ENCODE data around the gene TRAK1.

TRAK1 gene

DNA sequence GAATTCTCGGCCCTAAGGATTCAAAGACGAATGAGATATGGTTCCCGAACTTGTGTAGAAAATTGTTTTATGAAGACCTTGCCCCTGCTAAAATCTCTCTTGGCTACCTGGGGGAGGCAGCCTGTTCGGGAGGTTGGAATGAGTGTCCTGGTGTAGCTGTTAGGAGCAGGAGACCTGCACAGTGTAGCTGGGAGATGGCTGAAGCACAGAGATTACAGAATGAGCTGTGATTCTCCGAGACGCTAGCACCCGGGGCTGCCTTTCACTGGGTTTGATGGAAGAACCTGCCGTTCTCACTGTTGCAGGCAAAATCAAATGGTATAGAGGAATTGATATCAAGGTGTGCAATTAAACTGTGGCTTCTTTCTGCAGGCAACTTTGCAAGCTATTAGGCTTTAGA lies 68.0 kb downstream of the TRAK1 start:
- TF ChIP-seq, protein P1, sequence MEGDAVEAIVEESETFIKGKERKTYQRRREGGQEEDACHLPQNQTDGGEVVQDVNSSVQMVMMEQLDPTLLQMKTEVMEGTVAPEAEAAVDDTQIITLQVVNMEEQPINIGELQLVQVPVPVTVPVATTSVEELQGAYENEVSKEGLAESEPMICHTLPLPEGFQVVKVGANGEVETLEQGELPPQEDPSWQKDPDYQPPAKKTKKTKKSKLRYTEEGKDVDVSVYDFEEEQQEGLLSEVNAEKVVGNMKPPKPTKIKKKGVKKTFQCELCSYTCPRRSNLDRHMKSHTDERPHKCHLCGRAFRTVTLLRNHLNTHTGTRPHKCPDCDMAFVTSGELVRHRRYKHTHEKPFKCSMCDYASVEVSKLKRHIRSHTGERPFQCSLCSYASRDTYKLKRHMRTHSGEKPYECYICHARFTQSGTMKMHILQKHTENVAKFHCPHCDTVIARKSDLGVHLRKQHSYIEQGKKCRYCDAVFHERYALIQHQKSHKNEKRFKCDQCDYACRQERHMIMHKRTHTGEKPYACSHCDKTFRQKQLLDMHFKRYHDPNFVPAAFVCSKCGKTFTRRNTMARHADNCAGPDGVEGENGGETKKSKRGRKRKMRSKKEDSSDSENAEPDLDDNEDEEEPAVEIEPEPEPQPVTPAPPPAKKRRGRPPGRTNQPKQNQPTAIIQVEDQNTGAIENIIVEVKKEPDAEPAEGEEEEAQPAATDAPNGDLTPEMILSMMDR (IDR thresholded peaks at IDR 0.05; ENCODE audit: low read depth, low read length, missing control alignments) = no peak
- no peak for DNase-seq (ENCODE audit: low read depth)
- no peak overlapping the region for H3K4me3 ChIP-seq (ENCODE audit: low read depth, low read length)
- in situ Hi-C loops (cut with HindIII; ENCODE audit: low sequenced_read_pairs) = no loop called here

DNA sequence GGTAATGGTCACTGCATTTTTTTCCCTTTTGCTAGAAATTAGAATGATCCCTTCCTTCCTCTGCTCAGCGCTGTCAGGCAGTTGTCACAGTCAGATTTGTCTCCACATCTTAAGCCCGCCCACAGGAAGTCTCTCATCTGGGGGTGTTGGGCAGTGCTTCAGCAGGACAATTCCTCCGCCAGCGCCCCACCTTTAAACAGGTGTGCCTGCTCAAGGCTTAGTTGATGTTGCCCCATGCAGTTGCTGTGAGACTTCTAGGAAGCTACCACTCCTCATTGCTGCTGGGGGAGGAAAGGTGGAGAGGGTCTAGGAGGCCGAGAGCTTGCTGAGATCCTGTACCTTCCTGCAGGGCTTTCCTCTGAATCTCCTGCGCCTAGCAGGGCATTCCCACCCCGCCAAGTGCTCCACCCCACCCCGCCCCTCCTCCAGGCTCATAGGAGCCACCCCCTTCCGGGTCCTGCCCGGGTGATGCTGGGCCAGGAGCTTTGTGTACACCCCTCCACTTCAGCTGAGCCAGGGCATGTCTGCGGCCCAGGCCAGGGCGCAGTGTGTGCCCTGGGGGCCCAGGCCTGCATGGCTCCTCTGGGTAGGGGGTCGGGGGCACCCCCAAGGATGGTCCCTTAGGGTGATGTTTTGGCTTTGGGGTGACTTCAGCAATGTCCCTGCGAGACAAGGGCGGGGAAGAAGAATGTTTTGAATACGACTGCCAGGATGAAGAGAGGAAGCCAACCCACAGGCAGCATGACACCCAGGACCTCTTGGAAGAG lies 68.7 kb downstream of the TRAK1 start:
- H3K4me3 ChIP-seq (ENCODE audit: low read depth, low read length) = peak overlapping the region; percentile 6
- in situ Hi-C loops (cut with HindIII; ENCODE audit: low sequenced_read_pairs) = no loop called here
- DNase-seq (ENCODE audit: low read depth) = no peak
- TF ChIP-seq, protein P1 (IDR thresholded peaks at IDR 0.05; ENCODE audit: low read depth, low read length, missing control alignments) = no peak

DNA sequence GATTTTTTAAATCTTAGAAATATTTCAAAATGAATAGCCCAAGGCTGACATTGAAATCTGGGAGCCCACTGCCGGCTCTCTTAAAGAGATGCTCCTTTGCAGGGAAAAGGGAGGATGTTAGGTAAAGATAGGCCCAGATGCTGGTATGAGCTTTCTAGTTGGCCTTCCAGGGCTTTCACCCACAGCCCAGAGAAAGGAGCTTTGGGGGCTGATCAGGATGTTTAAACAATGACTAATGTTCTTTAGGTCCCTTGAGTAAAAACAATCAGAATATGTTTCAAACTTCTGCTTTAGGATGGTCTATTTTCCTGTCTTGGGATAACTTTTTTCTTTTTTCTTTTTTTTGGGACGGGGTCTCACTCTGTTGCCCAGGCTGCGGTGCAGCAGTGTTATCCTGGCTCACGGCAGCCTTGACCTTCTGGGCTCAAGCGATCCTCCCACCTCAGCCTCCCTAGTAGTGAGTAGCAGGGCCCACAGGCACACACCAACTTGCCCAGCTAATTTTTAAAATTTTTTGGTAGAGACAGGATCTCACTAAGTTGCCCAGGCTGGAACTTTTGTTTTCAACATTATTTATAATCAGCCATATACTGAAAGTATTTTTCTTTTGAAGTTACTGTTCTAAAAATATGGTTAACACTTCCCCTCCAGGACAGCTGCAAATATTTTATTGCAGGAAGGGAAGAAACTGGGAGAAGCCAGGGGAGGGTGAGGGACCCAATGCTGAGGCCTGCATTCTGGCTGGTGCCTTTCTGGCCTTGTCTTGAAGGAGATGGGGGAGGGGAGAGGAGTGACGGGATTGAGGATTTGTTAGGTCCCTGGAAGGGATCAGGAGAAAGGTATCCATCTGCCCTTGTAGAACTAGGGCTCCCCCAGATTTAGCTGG lies 70.1 kb downstream of the TRAK1 start:
- no peak overlapping the region for H3K4me3 ChIP-seq (ENCODE audit: low read depth, low read length)
- in situ Hi-C loops (cut with HindIII; ENCODE audit: low sequenced_read_pairs) = no loop called here
- TF ChIP-seq, protein P1 (IDR thresholded peaks at IDR 0.05; ENCODE audit: low read depth, low read length, missing control alignments) = no peak
- DNase-seq (ENCODE audit: low read depth) = no peak

DNA sequence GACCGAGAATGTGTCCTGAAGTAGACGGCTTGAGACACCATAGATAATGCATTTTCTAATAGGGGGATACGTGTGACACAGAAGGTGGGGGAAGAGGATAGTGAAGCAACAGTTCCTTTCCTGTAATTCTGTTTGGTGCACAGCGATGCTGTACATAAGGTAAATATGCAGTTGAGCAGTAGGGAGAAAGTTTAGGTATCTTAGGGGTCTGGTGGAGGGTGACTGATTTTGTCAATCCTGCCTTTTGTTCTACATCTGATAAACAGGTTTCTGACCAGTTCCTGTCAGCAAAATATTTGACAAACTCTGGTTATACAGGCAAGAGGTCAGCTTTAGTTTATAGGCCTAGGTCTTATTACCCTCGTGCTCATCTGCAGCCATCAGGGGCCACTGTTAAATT lies 71.3 kb downstream of the TRAK1 start:
- no peak for DNase-seq (ENCODE audit: low read depth)
- no peak overlapping the region for H3K4me3 ChIP-seq (ENCODE audit: low read depth, low read length)
- TF ChIP-seq, protein P1 (IDR thresholded peaks at IDR 0.05; ENCODE audit: low read depth, low read length, missing control alignments) = no peak
- in situ Hi-C loops (cut with HindIII; ENCODE audit: low sequenced_read_pairs) = no loop called here

DNA sequence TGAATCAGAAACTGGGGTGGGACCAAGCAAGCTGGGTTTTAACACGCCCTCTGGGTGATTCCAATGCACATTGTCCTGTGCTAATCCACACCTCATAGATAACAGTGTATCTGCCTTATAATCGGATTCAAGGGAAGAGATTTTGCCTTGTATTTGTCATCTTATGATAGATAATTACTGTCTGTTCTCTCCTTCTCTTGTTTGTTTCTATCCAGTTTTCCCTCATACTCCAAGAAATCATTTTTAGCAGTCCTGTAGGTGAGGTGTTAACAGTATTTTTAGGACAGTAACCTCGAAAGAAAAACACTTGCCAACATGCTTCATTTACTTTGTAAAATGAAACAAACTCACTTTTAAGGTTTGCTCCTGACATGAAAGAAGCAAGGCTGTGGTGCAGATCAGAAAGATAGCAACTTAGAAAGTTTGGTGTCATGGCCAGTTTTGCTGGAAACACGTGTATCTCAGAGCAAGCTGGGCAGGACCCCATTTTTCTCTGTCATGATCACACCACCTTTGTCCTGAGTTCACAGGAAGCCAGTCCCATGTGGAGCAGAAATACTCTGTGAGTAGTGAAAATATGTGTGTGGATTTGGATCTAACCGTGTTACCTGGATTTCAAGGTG lies 72.6 kb downstream of the TRAK1 start:
- in situ Hi-C loops (cut with HindIII; ENCODE audit: low sequenced_read_pairs) = no loop called here
- no peak for DNase-seq (ENCODE audit: low read depth)
- no peak overlapping the region for H3K4me3 ChIP-seq (ENCODE audit: low read depth, low read length)
- TF ChIP-seq, protein P1 (IDR thresholded peaks at IDR 0.05; ENCODE audit: low read depth, low read length, missing control alignments) = no peak

DNA sequence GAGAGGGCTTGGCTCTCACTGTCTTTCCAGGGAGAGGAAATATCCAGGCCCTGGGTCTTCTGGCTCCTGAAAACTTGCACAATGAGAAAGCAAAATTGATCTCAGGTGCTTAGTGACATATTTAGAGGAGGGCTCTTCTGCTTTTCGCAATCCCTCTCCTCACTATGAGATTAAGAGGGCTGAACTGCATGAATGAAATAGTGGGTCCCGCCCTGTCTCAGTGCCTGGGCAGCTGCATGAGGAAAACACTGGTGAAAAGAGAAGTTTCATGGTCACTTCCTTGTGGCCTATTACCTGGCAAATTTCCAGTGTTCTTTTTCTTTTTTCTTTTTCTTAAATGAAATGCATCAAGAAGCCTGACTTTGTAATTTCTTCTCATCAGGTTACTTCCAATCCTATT lies 73.5 kb downstream of the TRAK1 start:
- in situ Hi-C loops (cut with HindIII; ENCODE audit: low sequenced_read_pairs) = no loop called here
- TF ChIP-seq, protein P1 (IDR thresholded peaks at IDR 0.05; ENCODE audit: low read depth, low read length, missing control alignments) = no peak
- H3K4me3 ChIP-seq (ENCODE audit: low read depth, low read length) = no peak overlapping the region
- DNase-seq (ENCODE audit: low read depth) = no peak
